ENCODE measurements around the gene SYT9. TPM values are rescaled to one million over a fixed set of nuclear protein-coding genes. Genes with fewer than 3 reads are reported as not detected.

SYT9 gene
- total and polyA plus RNA-seq, 9 of the 15 experiments (the other 6 are each of a cell fraction or from before 2014, with no cell fraction given) = 0.01 TPM; not detected in 8

GRCh38 chr11:7303146-7303545, 51.4 kb downstream of the SYT9 start (continued):
- TF ChIP-seq TARDBP (IDR thresholded peaks at IDR 0.05) = no peak
- no peak for TF ChIP-seq BCL6 (CRISPR knock-in tag; IDR thresholded peaks at IDR 0.05)
- TF ChIP-seq ZNF143 (CRISPR knock-in tag; IDR thresholded peaks at IDR 0.05) = no peak
- TF ChIP-seq NUFIP1 (IDR thresholded peaks at IDR 0.05; ENCODE audit: partially characterized antibody) = no peak
- TF ChIP-seq CEBPZ (IDR thresholded peaks at IDR 0.05; ENCODE audit: borderline replicate concordance, low read depth, low read length) = no peak
- TF ChIP-seq RFX1 (IDR thresholded peaks at IDR 0.05) = no peak
- no peak for TF ChIP-seq PRMT5 (CRISPR knock-in tag; IDR thresholded peaks at IDR 0.05)
- TF ChIP-seq ZBTB8A (IDR thresholded peaks at IDR 0.05; ENCODE audit: partially characterized antibody) = no peak
- no peak for TF ChIP-seq ZNF431 (CRISPR knock-in tag; IDR thresholded peaks at IDR 0.05)
- no peak for TF ChIP-seq ZNF217 (CRISPR knock-in tag; IDR thresholded peaks at IDR 0.05)
- TF ChIP-seq ZFP36 (IDR thresholded peaks at IDR 0.05; ENCODE audit: low read depth, low read length, partially characterized antibody) = no peak
- no peak for TF ChIP-seq ETS1 (conservative IDR thresholded peaks at IDR 0.05; ENCODE audit: control insufficient read depth, low read depth, low read length)
- TF ChIP-seq ZC3H11A (IDR thresholded peaks at IDR 0.05; ENCODE audit: low read depth, low read length) = no peak
